GM18517 (cell line): ENCODE data around the gene KIRREL2.
"Not testable (repeated sequence)": the region's sequence is repeated elsewhere in the genome, so short reads cannot be mapped to it uniquely, and the experiment has no call there.

Experiments
- ATAC-seq: cut with Tn5 transposase; IDR thresholded peaks from one replicate; pipeline ENCODE4 v1.9.1; 2021; ENCODE audit warnings: mild to moderate bottlenecking, moderate library complexity; ENCODE audit not compliant: unreplicated experiment

The KIRREL2 gene

DNA sequence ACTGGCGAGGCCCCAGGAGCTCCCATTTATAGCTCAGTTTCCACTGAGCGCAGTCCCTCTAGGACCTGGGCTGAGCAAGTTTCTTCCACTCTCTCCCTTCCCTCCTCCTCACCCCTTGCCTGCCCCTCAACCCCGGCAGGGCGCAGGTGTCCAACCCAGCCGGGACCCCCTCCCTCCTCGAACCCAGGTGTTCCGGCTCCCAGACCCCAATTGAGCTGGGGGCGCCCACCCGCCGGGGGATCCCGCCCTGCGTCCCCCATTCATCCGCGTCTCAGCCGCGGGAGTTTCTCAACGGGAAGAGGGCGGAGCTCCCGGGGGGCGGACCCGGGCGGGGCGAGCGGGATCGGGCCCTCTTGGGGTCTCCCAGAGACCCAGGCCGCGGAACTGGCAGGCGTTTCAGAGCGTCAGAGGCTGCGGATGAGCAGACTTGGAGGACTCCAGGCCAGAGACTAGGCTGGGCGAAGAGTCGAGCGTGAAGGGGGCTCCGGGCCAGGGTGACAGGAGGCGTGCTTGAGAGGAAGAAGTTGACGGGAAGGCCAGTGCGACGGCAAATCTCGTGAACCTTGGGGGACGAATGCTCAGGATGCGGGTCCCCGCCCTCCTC lies at the start of gene KIRREL2:
TSS of gene KIRREL2 (plus strand) at position 366 of the 604 bp plus-strand sequence. CDS start at position 575, 209 bp downstream.
- ATAC-seq, result no peak

GRCh38 chr19:35807633-35808032 lies 49.1 kb upstream of the KIRREL2 start:
- no peak for ATAC-seq

GRCh38 chr19:35811317-35812219 lies 45.1 kb upstream of the KIRREL2 start:
- no peak for ATAC-seq

DNA sequence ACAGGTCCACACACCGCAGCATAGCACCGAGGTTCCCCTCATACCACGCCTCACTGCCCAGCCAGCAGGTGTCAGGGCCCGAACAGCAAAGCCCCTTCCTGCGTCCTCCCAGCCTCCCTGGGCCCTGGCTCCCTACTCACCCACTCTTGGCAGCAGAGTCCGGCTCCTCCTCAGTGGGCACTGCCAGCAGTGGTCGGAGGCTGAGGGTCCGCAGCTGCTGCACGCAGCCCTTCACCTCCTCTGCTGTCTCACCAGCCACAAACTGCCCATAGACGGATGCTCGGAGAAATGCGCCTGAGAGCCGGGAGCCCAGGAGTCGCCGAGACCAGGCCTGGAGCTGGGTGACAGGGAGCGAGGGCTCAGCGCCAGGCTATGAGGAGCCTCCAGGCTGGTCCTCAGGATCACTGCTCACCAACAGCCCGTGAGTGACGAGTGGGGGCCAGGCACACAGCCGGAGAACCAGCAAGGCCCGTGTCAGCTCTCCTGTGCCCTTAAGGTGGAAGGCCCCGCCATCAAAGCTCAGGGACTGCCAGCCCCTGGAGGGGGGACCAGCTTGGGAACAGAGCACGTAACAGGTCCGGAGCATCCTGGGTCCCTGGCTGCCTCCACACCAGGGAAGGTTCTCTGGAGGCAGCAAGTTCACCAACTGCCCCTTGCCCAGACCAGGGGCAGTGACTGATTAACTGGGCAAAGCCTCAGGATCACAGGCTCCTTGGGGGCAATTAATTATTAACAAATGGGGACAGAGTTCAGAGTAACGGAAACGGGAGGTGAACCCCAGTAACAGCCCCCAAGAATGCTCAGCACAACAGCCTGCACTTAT lies 44.3 kb upstream of the KIRREL2 start, which contains the start of gene PRODH2:
TSS of gene PRODH2 (minus strand) at position 626 of the 823 bp plus-strand sequence. CDS start at position 586, 40 bp downstream.
- ATAC-seq, result no peak

GRCh38 chr19:35813043-35813890 lies 43.4 kb upstream of the KIRREL2 start:
- no peak for ATAC-seq

DNA sequence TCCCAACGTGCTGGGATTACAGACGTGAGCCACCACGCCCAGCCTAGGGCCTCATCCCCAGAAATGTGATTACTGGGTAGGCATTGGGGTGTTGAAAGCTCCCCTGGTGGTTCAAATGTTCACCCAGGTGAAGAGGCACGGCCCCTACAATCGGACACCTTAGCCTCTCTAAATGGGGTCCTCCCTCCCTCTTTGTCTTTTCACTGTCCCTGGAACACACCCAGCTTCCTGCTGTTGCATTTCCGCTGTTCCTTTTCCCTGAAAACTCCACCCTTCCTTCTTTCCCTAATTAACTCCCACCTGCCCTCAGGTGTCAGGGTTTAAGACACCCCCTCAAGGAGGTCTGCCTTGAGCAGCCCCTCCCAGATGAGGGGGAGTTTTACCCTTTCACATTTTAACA lies 40.4 kb upstream of the KIRREL2 start:
- ATAC-seq, result no peak

GRCh38 chr19:35816846-35817245 lies 39.9 kb upstream of the KIRREL2 start:
- no peak for ATAC-seq

- no peak for ATAC-seq
Measured at GRCh38 chr19:35818445-35818844, 38.3 kb upstream of the KIRREL2 start.

DNA sequence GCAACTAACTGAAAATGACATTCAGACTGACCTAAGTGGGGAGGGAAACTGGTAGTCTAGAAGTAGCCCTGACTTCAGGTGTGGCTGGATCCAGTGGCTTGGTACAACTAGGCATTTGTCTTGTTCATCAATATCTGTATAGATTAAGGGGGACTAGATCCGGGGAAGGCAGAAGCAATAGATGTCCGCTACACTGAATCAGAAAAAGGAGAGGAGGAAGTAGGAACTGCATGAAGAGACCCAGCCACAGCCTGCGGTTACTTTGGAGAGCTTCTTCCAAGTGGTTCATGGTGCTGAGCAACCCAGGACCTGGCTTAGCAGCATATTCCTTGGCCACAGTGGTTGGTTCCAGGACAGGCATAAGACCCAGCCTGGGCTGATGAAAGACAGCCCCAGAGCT lies 34.1 kb upstream of the KIRREL2 start:
- ATAC-seq, result no peak

GRCh38 chr19:35824150-35824549 lies 32.6 kb upstream of the KIRREL2 start:
- no peak for ATAC-seq

DNA sequence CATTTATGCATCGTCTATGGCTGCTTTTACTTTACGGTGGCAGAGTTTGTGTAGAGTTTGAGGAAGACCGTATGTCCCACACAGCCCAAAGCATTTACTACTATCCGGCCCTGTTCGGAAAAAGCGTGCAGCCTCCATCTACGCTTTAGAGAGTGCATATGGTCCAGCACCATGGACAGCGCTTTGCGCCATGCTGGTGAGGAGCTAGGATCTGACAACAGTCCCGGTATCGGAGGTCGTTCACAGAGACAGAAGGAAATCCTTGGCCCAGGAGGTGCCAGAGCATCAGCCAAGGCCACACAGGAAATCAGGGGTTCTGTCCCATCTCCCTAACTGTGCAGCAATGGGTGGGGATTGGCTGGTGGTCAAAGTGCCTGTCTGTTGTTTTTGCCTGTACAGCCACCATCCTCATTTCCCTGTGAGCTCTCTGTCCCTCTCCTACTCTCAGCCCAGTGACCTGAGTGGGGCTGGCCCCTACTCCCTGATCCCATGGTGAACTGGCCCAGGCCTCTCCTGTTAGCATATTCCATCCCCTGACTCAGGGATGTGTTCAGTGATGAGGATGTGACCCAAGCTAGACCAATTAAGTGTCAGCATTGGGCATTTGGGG lies 27.9 kb upstream of the KIRREL2 start:
- no peak for ATAC-seq

DNA sequence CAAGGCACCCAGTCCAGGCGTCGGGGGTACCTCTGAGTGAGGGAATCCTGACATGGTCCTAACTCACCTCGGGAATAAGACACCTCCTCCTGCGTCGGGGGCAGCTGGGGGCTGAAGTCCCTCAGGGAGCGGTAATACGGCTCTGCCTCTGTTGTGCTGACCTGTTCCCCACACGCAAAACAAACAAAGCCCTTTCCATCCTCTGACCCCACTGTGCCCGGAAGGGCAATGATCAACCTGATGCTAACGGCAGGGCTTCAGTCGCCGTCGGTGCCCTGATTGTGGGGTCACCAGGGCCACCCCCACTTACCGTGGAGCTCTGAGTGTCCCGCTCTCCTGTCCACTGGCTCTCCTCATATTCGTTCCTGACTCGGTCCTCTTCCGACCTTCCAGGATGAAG lies 25.7 kb upstream of the KIRREL2 start:
- no peak for ATAC-seq

DNA sequence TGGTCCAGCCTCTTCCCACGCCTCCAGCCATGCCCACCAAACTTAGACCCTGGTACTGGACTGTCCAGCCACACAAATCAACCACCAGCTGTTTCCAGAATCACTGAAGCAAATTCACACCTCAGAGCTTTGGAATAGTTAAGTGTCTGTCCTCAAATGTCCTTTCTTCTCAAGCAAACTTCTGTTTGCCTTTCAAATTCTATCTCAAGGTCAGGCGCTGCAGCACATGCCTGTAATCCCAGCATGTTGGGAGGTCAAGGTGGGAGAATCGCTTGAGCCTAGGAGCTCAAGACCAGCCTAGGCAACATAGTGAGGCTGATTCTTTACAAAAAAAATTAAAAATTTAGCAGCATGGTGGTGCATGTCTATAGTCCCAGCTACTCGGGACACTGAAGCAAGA lies 24.7 kb upstream of the KIRREL2 start:
- no peak for ATAC-seq

GRCh38 chr19:35833972-35834371 lies 22.7 kb upstream of the KIRREL2 start:
- no peak for ATAC-seq

GRCh38 chr19:35836096-35836495 lies 20.6 kb upstream of the KIRREL2 start:
- ATAC-seq, result not testable (repeated sequence)

GRCh38 chr19:35841961-35842595 lies 14.6 kb upstream of the KIRREL2 start:
- no peak for ATAC-seq

DNA sequence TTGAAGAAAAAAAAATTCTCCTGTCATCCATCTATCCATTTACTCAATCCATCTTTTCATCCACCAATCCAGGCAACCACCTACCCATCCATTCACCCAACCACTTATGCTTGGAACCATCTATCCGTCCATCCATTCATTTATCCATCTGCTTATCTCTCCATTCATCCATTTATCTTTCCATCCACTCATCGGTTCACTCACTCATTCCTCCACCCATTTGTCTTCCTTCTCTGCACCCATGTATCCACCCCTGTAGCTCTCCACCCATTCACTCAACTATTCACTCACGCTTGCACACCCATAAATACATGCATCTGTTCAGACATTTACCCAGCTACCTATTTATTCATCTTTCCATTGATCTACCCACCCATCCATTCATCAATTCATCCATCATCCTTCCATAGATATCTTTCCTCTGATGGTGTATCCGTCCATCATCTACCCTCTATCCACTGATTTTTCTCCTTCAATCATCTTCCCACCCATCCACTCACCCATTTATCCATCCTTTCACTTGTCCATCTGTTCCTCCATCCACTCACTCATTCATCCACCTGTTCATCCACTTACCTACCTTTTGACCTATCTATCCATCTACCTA lies 13.9 kb upstream of the KIRREL2 start:
- ATAC-seq, result no peak

DNA sequence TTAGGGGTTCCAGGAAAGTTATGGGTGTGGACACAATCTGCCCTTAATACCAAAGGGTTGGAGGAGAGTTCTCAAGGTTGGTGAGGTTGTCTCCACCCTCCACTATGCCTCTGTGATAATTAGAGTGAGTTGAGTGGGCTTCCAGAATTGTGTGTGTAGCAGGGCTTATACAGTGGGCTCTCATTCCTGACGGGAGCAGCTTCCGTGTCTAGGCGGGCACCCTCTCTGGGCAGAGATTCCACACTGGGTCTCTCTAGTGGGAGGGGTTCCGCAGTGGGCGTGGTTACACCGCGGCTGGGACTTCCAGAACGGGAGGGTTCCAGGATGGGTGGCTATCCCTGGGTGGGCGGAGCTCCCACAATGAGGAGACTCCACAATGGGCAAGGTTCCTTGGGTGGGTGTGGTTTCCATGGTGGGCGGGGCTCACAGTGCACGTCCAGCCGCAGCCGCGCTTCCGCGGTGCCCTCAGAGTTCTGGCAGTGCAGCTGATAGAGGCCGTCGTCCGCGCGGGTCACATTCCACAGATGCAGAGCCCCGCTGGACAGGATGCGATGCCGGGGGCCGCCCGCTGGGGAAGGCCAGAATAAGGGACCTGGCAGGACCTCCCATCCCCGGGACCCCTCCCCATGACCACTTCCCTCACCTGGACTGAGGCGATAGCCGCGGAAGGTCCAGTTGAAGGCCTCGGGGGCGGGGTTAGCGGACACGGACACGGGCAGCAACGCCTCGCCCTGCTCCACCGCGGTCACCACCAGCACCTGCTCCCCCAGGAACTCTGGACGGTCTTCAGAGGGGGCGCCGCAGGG lies 12.8 kb upstream of the KIRREL2 start:
- no peak for ATAC-seq
